ENCODE measurements around the gene SEPTIN11. TPM values are rescaled to one million over a fixed set of nuclear protein-coding genes. Genes with fewer than 3 reads are reported as not detected.

The SEPTIN11 gene
- polyA plus RNA-seq (ENCODE audit: insufficient read length), result 294 TPM
- long read RNA-seq, donor 1, full-length matches to known transcripts, result 42 of 136 reads
- long read RNA-seq, donor 1, partial matches to known transcripts, result 94 of 136 reads
- long read RNA-seq, donor 1, other reads (novel, unspliced or antisense), result 0 of 136 reads
- long read RNA-seq, donor 2, full-length matches to known transcripts, result 30 of 379 reads
- long read RNA-seq, donor 2, partial matches to known transcripts, result 165 of 379 reads
- long read RNA-seq, donor 2, other reads (novel, unspliced or antisense), result 184 of 379 reads
- long read RNA-seq, donor 3, full-length matches to known transcripts, result 23 of 283 reads
- long read RNA-seq, donor 3, partial matches to known transcripts, result 139 of 283 reads
- long read RNA-seq, donor 3, other reads (novel, unspliced or antisense), result 121 of 283 reads
- long read RNA-seq, donor 4, partial matches to known transcripts, result 12 of 12 reads
- long read RNA-seq, donor 4, other reads (novel, unspliced or antisense), result 0 of 12 reads
- long read RNA-seq, donor 5, full-length matches to known transcripts, result 34 of 713 reads
- long read RNA-seq, donor 5, partial matches to known transcripts, result 559 of 713 reads
- long read RNA-seq, donor 5, other reads (novel, unspliced or antisense), result 120 of 713 reads
- long read RNA-seq, donor 6, full-length matches to known transcripts, result 43 of 325 reads
- long read RNA-seq, donor 6, partial matches to known transcripts, result 243 of 325 reads
- long read RNA-seq, donor 6, other reads (novel, unspliced or antisense), result 39 of 325 reads
- long read RNA-seq, donor 7, full-length matches to known transcripts, result 57 of 402 reads
- long read RNA-seq, donor 7, partial matches to known transcripts, result 338 of 402 reads
- long read RNA-seq, donor 7, other reads (novel, unspliced or antisense), result 7 of 402 reads
- long read RNA-seq, donor 8, full-length matches to known transcripts, result 17 of 187 reads
- long read RNA-seq, donor 8, partial matches to known transcripts, result 50 of 187 reads
- long read RNA-seq, donor 8, other reads (novel, unspliced or antisense), result 120 of 187 reads

- DNase-seq, result peak; percentile 94
Observed at GRCh38 chr4:76949276-76950051, at the start of gene SEPTIN11. SEPTIN11 (plus strand) TSS chr4:76949752; CDS start chr4:76949904, 152 bp downstream.

DNA sequence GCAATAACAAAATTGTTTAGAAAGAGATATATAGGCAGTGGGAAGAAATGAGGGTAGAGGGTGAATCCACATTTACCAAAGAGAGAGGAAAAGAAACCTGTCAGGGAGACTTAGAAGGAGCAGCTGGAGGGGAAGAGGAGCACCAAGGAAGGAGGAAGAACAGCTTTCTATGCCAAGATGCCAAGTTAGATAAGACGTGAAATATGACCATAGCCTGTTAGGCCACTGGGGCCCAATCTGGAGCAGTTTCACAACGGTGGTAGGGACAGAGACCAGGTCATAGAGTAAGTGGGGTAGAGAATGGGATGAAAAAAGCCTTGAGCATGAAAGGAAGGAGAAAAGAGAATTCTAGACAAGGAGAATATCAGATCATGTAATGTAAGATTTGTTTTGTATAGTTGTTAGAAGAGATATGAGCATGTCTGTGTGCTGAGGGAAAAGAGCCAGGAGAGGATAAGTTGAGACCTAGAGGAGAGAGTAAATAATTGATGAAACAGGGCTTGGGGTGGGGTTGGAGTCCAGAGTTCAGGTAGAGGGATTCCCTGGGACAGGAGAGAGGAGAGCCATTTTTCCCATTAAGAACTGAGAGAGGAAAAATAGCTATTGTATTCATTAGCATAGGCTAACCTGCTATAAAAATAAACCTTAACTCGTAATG is 47.2 kb upstream of the SEPTIN11 start:
- no peak for DNase-seq

DNA sequence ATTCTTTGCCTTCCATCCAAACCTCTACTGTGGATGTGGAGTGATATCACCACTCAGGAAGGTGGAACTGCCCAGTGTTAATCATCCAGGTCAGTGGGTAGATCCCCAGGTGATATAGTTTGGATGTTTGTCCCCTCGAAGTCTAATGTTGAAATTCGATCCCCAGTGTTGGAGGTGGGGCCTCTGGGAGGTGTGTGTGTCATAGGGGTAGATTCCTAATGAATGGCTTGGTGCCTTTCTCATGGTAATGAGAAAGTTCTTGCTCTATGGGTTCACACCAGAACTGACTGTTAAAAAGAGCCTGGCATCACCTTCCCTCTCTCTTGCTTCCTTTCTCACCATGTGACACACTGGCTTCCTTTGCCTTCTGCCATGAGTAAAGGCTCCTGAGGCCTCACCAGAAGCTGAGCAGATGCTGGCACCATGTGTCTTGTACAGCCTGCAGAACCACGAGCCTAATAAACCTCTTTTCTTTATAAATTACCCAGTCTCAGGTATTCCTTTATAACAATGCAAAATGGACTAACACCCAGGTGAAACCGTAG is 44.8 kb upstream of the SEPTIN11 start:
- DNase-seq, result no peak

GRCh38 chr4:76905521-76905920 is 44.0 kb upstream of the SEPTIN11 start:
- DNase-seq, result no peak

GRCh38 chr4:76909711-76910110 is 39.8 kb upstream of the SEPTIN11 start:
- DNase-seq, result no peak

- no peak for DNase-seq
Observed at GRCh38 chr4:76920715-76921114, 28.8 kb upstream of the SEPTIN11 start.

DNA sequence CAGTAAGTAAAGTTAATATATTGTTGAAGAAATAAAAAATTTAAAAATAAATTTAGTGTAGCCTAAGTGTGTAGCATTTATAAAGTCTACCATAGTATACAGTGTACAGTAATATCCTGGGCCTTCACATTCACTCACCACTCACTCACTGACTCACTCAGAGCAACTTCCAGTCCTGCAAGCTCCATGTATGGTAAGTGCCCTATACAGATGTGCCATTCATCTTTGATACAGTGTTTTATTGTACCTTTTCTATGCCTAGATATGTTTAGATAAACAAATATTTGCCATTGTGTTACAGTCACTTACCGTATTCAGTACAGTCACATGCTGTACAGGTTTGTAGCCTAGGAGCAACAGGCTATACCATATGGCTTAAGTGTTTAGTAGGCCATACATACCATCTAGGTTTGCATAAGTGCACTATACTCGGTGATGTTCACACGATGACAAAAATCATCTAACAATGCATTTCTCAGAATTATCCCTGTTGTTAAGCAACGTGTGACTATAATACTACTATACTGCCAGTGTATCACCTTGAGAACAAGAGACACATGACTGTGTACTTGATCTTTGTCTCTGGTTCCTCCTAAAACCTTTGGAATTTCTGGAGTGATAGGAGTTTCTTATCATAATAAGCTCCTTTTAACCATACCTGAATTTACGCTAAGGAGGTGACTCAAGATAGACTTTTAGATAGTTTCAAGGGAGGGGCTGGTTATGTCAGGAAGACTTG is 25.8 kb upstream of the SEPTIN11 start:
- no peak for DNase-seq

DNA sequence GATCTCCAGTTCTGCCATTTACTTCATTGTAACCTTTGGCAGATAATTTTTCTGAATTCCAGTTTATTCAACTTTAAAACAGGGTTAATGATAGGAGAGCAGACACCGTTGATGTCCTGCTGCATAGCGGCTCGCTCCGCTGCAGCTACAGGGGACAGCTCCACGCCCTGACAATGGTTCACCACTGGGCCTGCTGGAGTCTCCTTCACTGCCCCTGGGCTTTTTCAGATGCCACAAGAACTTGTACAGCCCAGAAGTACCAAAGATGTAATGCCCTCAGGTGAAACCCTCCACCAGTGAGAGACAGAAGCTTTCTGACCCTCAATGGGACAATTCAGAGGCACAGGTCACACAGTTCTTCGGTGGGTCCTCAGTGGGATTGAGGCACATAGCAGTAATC is 22.7 kb upstream of the SEPTIN11 start:
- DNase-seq, result no peak

DNA sequence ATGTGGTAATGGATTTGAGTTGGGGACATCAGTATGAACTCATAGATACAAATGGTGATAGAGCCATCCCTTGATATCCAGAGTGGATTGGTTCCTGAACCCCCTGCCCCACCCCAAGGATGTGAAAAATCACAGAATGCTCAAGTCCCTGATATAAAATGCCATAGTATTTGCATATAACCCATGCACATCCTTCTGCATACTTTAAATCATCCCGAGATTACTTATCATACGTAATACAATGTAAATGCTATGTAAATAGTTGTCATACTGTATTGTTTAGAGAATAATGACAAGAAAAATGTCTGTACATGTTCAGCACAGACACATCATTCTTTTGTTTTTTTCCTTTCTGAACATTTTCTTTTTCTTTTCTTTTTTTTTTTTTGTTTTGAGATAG is 18.9 kb upstream of the SEPTIN11 start:
- no peak for DNase-seq

DNA sequence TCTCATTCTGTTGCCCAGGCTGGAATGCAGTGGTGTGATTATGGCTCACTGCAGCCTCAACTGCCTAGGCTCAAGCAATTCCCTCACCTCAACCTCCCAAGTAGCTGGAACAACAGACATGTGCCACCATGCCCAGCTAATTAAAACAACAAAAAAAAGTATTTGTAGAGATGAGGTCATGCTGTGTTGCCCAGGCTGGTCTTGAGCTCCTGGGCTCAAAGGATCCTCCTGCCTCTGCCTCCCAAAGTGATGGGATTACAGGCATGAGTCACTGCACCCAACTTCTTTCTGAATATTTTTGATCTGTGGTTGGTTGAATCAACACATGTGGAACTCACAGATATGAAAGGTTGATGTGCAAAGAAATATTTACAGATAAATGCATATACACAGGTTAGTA is 18.5 kb upstream of the SEPTIN11 start:
- DNase-seq, result no peak

DNA sequence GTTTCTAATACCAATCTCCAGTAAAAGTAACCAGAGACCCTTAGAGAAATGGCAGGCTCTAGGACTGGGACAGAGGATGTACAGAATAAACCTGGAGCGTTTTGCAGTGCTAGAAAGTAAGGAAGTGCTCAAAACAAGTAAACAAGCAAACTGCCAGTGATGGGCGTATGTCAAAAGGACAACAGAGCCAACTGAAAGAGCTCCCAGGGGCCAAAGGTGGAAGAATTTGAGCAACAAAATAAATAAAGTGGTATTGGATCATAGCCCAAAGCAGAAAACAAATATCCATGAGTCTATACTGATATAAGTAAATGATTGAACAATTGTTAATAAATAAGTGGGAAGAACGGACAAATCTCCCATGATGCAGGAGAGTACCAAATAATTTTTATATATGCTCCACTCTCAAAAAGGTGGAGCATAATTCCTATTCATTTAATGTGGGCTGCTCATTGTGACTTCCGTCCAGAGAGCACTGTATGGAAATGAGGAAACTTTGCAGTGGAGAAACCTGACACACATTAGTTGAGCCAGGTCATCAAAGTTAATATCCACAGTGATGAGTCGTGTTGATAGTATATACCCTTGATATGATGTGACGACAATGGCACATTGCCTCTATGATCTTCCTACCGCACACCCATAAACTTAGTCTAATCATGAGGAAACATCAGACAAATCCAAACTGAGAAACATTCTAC is 17.8 kb upstream of the SEPTIN11 start:
- no peak for DNase-seq

GRCh38 chr4:76939184-76939583 is 10.4 kb upstream of the SEPTIN11 start:
- no peak for DNase-seq

GRCh38 chr4:76943129-76943620 is 6.4 kb upstream of the SEPTIN11 start:
- no peak for DNase-seq

- DNase-seq, result no peak
Observed at GRCh38 chr4:76943790-76944189, 5.8 kb upstream of the SEPTIN11 start.

GRCh38 chr4:76947369-76947768 is 2.2 kb upstream of the SEPTIN11 start:
- DNase-seq, result no peak

- DNase-seq, result peak; percentile 84
Observed at GRCh38 chr4:76948443-76949275, 893 bp upstream of the SEPTIN11 start.

DNA sequence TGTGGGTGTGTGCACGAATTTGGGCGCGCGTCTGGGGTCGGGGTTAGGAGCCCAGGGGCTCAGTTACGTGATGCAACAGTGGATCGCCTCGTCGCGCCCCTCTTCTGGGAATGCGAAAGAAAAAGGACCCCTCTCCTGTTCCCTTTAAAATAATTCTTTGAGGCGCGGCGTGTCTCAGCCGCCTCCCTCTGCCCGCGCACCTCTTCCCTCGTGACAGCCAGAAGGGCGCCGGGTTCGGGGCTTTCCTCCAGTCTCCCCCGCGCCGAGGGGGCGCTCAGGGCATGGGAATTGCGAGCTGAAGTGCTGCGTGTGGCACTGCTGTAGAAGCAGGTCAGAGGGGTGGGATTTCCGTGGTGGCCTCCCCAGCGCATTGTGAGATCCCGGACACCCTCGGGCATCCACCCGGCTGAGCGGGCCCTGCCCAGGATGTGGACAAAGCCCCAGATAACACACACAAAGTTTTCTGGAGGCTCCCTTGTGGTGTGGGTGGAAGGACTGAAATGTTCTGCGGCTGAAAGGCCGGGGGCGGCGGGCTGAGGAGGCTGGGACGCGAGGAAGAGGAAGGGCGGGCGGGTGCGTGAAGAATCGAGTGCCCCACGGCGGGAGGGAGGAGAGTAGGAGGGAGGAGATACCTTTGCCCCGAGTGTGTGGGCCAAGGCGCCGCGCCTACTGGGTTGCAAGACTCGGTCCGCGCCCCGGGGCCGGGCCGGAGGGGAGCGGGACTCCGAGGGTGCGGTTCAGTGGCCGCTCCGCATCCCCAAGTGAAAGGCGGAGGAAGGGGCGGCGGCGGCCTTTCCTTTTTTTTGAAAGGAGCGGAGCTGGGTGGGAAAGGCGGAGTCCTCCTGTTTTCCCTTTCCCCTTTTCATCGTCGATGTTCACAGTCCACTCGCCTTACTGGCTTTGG is 752 bp downstream of the SEPTIN11 start:
- DNase-seq, result peak; percentile 43
